ENCODE data around the gene RAPGEF5.

GRCh38 chr7:22179442-22179879 is 177.5 kb downstream of the RAPGEF5 start:
- no peak for TF ChIP-seq CTCF (IDR thresholded peaks at IDR 0.05; ENCODE audit: extremely low read depth in 1 of 2, insufficient read depth in 1 of 2, low read depth in 1 of 2, low read length in 2 of 2)
- TF ChIP-seq EZH2 (IDR thresholded peaks at IDR 0.05; ENCODE audit: borderline replicate concordance, low read depth, low read length, severe bottlenecking): no peak
- no peak for TF ChIP-seq POLR2A (IDR thresholded peaks at IDR 0.05; ENCODE audit: low read depth, low read length)

All from endothelial cell of umbilical vein (primary cell).